HG02943 (cell line): Measurements from ENCODE around the gene NFS1.
"Not testable (repeated sequence)": the region's sequence is repeated elsewhere in the genome, so short reads cannot be mapped to it uniquely, and the experiment has no call there.

Experiments
- ATAC-seq: cut with Tn5 transposase; IDR thresholded peaks from one replicate; pipeline ENCODE4 v1.9.1; 2021; ENCODE audit warnings: mild to moderate bottlenecking, low read depth, moderate library complexity; ENCODE audit not compliant: unreplicated experiment

The NFS1 gene

GRCh38 chr20:35729836-35730582, 30.9 kb upstream of the NFS1 start:
- no peak for ATAC-seq

GRCh38 chr20:35729283-35729807, 30.2 kb upstream of the NFS1 start:
- ATAC-seq: no peak

- ATAC-seq: no peak
Measured at GRCh38 chr20:35726842-35727711, 27.9 kb upstream of the NFS1 start.

- no peak for ATAC-seq
Measured at GRCh38 chr20:35724321-35725230, 25.4 kb upstream of the NFS1 start.

DNA sequence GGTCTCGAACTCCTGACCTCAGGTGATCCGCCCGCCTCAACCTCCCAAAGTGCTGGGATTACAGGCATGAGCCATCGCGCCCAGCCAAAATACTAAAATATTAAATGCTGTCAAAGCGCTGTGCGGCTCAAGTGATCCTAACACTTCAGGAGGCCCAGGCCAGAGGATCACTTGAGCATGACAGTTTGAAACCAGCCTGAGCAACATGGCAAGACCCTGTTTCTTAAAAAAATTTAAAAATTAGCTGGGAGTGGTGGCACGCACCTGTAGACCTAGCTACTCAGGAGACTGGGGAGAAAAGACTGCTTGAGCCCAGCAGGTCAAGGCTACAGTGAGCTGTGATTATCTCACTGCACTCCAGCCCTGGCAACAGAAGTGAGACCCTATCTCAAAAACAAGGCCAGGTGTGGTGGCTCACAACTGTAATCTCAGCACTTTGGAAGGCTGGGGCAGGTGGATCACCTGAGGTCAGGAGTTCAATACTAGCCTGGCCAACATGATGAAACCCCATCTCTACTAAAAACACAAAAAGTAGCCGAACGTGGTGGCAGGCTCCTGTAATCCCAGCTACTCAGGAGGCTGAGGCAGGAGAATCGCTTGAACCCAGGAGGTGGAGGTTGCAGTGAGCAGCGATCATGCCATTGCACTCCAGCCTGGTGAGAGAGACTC, 24.6 kb upstream of the NFS1 start:
- ATAC-seq: not testable (repeated sequence)

GRCh38 chr20:35723275-35723639, 24.1 kb upstream of the NFS1 start:
- not testable (repeated sequence) for ATAC-seq

- ATAC-seq: no peak
Measured at GRCh38 chr20:35721621-35722020, 22.5 kb upstream of the NFS1 start.

- ATAC-seq: no peak
Measured at GRCh38 chr20:35721219-35721618, 22.1 kb upstream of the NFS1 start.

DNA sequence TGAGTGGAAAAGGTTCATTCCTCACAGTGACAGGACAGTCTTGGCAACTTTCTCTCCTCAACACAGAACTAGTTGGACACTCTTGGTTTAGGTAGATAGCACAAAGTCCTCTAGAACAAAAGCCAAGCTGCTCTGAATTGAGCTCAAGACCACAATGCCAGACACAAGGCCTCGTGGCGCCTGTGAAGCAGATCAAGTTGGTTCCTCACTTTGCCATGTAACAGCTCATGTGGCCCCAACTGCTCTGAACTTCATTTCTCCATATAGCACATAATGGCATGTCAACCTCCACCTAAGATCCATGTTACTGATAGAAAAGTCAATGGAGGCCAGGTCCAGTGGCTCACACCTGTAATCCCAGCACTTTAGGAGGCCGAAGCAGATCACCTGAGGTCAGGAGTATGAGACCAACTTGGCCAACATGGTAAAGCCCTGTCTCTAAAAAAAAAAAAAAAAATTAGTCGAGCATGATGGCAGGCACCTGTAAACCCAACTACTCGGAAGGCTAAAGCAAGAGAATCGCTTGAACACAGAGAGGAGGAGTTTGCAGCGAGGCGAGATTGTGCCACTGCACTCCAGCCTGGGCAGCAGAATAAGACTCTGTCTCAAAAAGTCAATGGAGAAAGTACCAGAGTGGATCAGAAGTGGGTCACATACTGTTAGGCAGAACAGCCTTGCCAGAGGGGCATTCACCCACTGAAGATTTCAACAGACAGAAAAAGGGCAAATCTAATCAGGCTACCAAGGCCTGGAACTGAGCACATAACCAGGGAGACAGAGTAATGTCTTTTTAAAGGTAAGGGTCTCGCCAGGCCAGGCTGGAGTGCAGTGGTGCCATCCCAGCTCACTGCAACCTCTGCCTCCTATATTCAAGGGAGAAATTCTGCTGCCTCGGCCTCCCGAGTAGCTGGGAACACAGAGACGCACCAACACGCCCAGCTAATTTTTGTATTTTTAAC, 21.3 kb upstream of the NFS1 start:
- no peak for ATAC-seq

DNA sequence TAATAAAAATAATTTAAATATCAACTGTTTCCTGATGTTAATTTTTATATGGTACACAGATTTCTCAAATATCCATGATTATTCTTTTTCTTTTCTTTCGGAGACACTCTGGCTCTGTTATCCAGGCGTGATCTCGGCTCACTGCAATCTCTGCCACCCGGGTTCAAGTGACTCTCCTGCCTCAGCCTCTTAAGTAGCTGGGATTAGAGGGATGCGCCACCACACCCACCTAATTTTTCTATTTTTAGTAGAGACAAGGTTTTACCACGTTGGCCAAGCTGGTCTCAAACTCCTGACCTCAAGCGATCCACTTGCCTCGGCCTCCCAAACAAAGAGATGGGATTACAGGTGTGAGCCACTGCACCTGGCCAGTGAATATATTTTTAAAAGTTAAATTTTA, 20.6 kb upstream of the NFS1 start:
- no peak for ATAC-seq

DNA sequence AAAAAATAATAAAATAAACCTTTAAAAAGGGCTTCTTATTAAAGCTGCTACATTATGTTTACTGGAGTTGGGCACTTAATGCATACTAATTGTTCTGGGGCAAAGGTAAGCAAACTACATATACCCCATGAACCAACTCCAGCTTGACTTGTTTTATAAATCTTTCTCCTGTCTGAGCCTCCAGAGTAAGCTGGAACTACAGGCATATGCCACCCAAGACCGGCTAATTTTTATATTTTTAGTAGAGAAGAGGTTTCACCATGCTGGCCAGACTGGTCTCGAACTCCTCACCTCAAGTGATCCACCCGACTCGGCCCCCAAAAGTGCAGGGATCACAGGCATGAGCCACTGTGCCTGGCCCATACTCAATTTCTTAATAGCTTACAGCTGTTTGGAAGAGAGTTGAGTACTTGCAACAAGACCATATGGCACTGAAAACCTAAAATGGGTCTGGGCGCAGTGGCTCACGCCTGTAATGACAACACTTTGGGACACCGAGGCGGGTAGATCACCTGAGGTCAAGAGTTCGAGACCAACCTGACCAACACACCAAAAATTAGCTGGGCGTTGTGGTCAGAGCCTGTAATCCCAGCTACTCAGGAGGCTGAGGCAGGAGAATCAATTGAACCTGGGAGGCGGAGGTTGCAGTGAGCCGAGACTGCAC, 20.0 kb upstream of the NFS1 start:
- ATAC-seq: no peak

DNA sequence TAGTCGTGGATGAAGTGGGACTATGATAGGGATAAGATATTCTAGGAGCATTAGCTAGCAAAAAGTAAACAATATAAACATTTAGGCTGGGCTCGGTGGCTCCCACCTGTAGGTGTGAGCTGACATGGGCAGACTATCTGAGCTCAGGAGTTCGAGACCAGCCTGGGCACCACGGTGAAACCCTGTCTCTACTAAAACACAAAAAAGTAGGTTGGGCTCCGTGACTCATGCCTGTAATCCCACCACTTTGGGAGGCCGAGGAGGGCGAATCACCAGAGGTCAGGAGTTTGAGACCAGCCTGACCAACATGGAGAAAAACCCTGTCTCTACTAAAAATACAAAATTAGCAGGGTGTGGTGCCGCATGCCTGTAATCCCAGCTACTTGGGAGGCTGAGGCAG, 19.2 kb upstream of the NFS1 start:
- not testable (repeated sequence) for ATAC-seq

- no peak for ATAC-seq
Measured at GRCh38 chr20:35716330-35716729, 17.2 kb upstream of the NFS1 start.

DNA sequence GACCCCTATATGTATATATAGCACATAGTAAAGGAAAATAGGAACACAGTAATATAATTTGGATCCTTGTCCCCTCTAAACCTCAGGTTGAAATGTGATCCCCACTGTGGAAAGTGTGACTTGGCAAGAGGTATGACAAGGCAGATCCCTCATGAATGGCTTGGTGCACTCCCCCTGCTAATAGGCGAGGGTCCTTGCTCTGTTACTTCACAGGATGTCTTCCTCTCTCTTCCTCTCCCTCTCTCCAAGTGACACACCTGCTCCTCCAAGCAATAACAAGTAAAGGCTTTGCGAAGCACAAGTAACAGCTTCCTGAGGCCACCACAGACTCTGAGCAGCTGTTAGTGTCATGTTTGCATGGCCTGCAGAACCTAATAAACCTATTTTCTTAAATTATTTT, 16.5 kb upstream of the NFS1 start:
- no peak for ATAC-seq

- ATAC-seq: no peak
Measured at GRCh38 chr20:35714127-35714526, 15.0 kb upstream of the NFS1 start.

GRCh38 chr20:35713120-35713519, 14.0 kb upstream of the NFS1 start:
- not testable (repeated sequence) for ATAC-seq

DNA sequence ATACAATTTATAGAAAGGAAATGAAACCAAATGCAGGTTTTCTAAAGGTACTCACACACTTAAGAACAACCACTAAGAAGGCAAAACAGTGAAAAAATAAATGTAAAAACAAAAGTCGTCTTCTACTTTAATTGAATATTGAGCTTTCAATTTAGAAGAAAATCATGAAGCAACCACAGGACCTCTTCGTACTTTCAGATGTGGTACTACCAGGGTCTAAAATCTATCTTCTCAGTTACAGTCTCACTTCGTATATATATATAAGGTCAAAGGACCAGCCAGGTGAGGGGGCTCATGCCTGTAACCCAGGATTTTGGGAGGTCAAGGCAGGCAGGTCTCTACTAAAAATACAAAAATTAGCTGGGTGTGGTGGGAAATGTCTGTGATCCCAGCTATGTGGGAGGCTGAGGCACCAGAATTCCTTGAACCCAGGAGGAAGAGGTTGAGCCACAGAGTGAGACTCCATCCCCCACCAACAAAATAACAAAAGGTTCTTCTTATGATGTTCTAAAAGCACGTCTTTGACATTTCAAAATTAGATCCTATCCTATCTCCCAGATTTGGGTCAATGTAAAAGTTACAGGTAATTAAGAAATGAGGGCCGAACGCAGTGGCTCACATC, 12.5 kb upstream of the NFS1 start:
- no peak for ATAC-seq
